CD14-positive monocyte (primary cell): Measurements from ENCODE around the gene PTX3. TPM values are rescaled to one million over a fixed set of nuclear protein-coding genes. Genes with fewer than 3 reads are reported as not detected.

Experiments
- DNase-seq, 3 donors: peaks; one replicate each; pipeline ENCODE4 v3.0.0-alpha.2; 2011 to 2022
- H2AFZ ChIP-seq: 2 replicates; pipeline ENCODE4 v1.6.0; 2012; ENCODE audit warnings: mild to moderate bottlenecking, low read depth, low read length, inconsistent platforms; ENCODE audit not compliant: insufficient read depth, poor library complexity, severe bottlenecking
- H3K27ac ChIP-seq, 2 donors: 1 replicate in 1 of 2; 2 replicates in 1 of 2; pipeline ENCODE4 v1.5.1; 2012 to 2013; ENCODE audit warnings: low read length in 2 of 2, control low read depth in 1 of 2, inconsistent platforms in 1 of 2, low read depth in 1 of 2, mild to moderate bottlenecking in 1 of 2
- H3K27me3 ChIP-seq, 2 donors: one replicate each; pipeline versions ENCODE4 v1.6.0 to v1.6.1; 2011 to 2013; ENCODE audit warnings: low read length in 2 of 2; ENCODE audit not compliant: control insufficient read depth in 2 of 2, insufficient read depth in 2 of 2
- H3K36me3 ChIP-seq, 2 donors: replicated peaks in 1 of 2; 1 replicate in 1 of 2; 2 replicates in 1 of 2; pipeline versions ENCODE4 v1.5.1 to v1.6.1; 2012 to 2013; ENCODE audit warnings: low read length in 2 of 2, control low read depth in 1 of 2, inconsistent platforms in 1 of 2, mild to moderate bottlenecking in 1 of 2; ENCODE audit not compliant: insufficient read depth in 2 of 2, control insufficient read depth in 1 of 2
- H3K4me1 ChIP-seq, 2 donors: 1 replicate in 1 of 2; 2 replicates in 1 of 2; pipeline versions ENCODE4 v1.5.1 to v1.6.1; 2012 to 2013; ENCODE audit warnings: low read length in 2 of 2, control low read depth in 1 of 2, inconsistent platforms in 1 of 2, mild to moderate bottlenecking in 1 of 2, moderate library complexity in 1 of 2; ENCODE audit not compliant: insufficient read depth in 2 of 2, control insufficient read depth in 1 of 2
- H3K4me2 ChIP-seq: replicated peaks from 2 replicates; pipeline ENCODE3; 2012; ENCODE audit warnings: low read length, moderate library complexity, mild to moderate bottlenecking; ENCODE audit not compliant: poor library complexity, severe bottlenecking; ENCODE audit errors: extremely low read depth
- H3K4me3 ChIP-seq, 3 experiments: fragments of 200-600 bp in 1 of 3; sonication (generic) in 1 of 3; replicated peaks in 1 of 3; 1 replicate in 2 of 3; 2 replicates in 1 of 3; pipeline ENCODE4 v1.5.1; 2011 to 2013; ENCODE audit warnings: low read length in 3 of 3, mild to moderate bottlenecking in 3 of 3, control low read depth in 2 of 3, low read depth in 2 of 3, inconsistent platforms in 1 of 3, moderate library complexity in 1 of 3
- H3K79me2 ChIP-seq: 2 replicates; pipeline ENCODE4 v1.6.0; 2012; ENCODE audit warnings: mild to moderate bottlenecking, control low read depth, inconsistent platforms, low read length, moderate library complexity; ENCODE audit not compliant: insufficient read depth
- H3K9ac ChIP-seq: 2 replicates; pipeline ENCODE4 v1.6.0; 2017; ENCODE audit warnings: low read length, mild to moderate bottlenecking; ENCODE audit not compliant: insufficient read depth, poor library complexity, severe bottlenecking
- H3K9me3 ChIP-seq, 2 donors: replicated peaks in 1 of 2; 1 replicate in 1 of 2; 2 replicates in 1 of 2; pipeline versions ENCODE4 v1.5.1 to v1.6.1; 2012 to 2013; ENCODE audit warnings: low read length in 2 of 2, control low read depth in 1 of 2; ENCODE audit not compliant: control insufficient read depth in 1 of 2, insufficient read depth in 1 of 2
- H4K20me1 ChIP-seq: 2 replicates; pipeline ENCODE4 v1.6.0; 2012; ENCODE audit warnings: mild to moderate bottlenecking, low read length, control low read depth, moderate library complexity; ENCODE audit not compliant: insufficient read depth
- H3K27ac Mint-ChIP-seq, 7 donors: one replicate each; pipeline ENCODE4 v1.8.0; 2020; ENCODE audit warnings: mild to moderate bottlenecking in 7 of 7, mixed read lengths in 7 of 7, moderate library complexity in 6 of 7, inconsistent platforms in 2 of 7
- H3K27me3 Mint-ChIP-seq, 3 donors: one replicate each; pipeline ENCODE4 v1.8.0; 2021 to 2022; ENCODE audit warnings: low read depth in 3 of 3, mild to moderate bottlenecking in 3 of 3, mixed read lengths in 3 of 3, moderate library complexity in 3 of 3, inconsistent platforms in 1 of 3
- H3K36me3 Mint-ChIP-seq, 2 donors: one replicate each; pipeline ENCODE4 v1.8.0; 2020; ENCODE audit warnings: mixed read lengths in 2 of 2, inconsistent platforms in 1 of 2, mild to moderate bottlenecking in 1 of 2
- H3K4me1 Mint-ChIP-seq: one replicate; pipeline ENCODE4 v1.8.0; 2020; ENCODE audit warnings: mild to moderate bottlenecking, mixed read lengths
- H3K4me3 Mint-ChIP-seq, 2 donors: one replicate each; pipeline ENCODE4 v1.8.0; 2020; ENCODE audit warnings: mild to moderate bottlenecking in 2 of 2, mixed read lengths in 2 of 2, moderate library complexity in 1 of 2
- H3K9me3 Mint-ChIP-seq, 7 donors: one replicate each; pipeline ENCODE4 v1.8.0; 2020 to 2022; ENCODE audit warnings: mixed read lengths in 7 of 7, mild to moderate bottlenecking in 6 of 7, moderate library complexity in 6 of 7, inconsistent platforms in 2 of 7
- WGBS: methylation state at CpG from one replicate; pipeline ENCODE4 v1.1.5; 2013; ENCODE audit warnings: missing lambda C conversion rate; ENCODE audit not compliant: insufficient coverage; 5-methylcytosine and 5-hydroxymethylcytosine counted together
- intact Hi-C, 2 donors: fragments of 100-400 bp; cut with micrococcal nuclease; formaldehyde crosslinking; loops; one replicate each; pipeline versions ENCODE4 v1.15.0 to v1.15.1; 2023
- polyA plus RNA-seq, 3 donors: library from polyadenylated mRNA; depleted of rRNA in 1 of 3; unstranded in 2 of 3; stranded (reverse) in 1 of 3; fragments of 300-500 nt in 2 of 3; fragments of >200 nt in 1 of 3; fragmentation: Illumina TruSeq in 2 of 3; gene quantifications; 1 replicate in 2 of 3; 2 replicates in 1 of 3; pipeline ENCODE4 v1.2.3, GENCODE V29; 2012 to 2021
- TF ChIP-seq, protein P1 (sequence below): fragments of 200-600 bp; IDR thresholded peaks from one replicate; pipeline ENCODE4 v1.8.0; 2022; ENCODE audit warnings: antibody characterized with exemption, mild to moderate bottlenecking

Gene PTX3
- polyA plus RNA-seq, 3 donors: 9.1 to 84.5 (median 10.5) TPM

DNA sequence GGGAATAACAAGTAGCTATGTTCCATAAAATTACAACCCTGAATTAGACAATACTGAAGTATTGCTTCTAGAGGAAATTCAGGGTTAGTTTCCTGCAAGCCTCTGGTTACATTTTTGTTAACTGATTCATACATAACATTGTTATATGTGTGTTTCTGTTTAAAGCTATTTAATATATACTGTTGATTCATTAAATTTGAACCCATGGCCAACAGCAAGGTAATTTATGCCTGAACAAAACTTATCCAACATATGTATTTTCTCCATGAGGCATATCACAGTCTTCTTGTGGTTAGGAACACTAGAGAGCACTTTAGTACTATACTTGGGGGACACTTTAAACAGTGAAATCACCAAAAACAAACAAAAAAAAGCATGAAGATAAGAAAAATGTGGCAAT, 47.7 kb upstream of the PTX3 start:
- Histone ChIP-seq H3K4me3 (no peak overlapping the region), H3K79me2 (no peaks in the 10 kb centered on the region), H3K36me3 (no peaks in the 10 kb centered on the region), H3K9me3 (peaks cover 0 to 7% of the 10 kb centered on the region in 2 donors), H2AFZ (no peak overlapping the region), H3K4me2 (no peak overlapping the region), H3K27ac (no peak overlapping the region), H3K9ac (no peak overlapping the region), H3K4me1 (no peaks in the 10 kb centered on the region), H3K27me3 (no peaks in the 10 kb centered on the region), H4K20me1 (no peaks in the 10 kb centered on the region)
- H3K27ac Mint-ChIP-seq: no peak overlapping the region
- TF ChIP-seq, protein P1, sequence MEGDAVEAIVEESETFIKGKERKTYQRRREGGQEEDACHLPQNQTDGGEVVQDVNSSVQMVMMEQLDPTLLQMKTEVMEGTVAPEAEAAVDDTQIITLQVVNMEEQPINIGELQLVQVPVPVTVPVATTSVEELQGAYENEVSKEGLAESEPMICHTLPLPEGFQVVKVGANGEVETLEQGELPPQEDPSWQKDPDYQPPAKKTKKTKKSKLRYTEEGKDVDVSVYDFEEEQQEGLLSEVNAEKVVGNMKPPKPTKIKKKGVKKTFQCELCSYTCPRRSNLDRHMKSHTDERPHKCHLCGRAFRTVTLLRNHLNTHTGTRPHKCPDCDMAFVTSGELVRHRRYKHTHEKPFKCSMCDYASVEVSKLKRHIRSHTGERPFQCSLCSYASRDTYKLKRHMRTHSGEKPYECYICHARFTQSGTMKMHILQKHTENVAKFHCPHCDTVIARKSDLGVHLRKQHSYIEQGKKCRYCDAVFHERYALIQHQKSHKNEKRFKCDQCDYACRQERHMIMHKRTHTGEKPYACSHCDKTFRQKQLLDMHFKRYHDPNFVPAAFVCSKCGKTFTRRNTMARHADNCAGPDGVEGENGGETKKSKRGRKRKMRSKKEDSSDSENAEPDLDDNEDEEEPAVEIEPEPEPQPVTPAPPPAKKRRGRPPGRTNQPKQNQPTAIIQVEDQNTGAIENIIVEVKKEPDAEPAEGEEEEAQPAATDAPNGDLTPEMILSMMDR: no peak
- no peak for DNase-seq
- no peaks in the 10 kb centered on the region for H3K36me3 Mint-ChIP-seq
- no peak overlapping the region for H3K4me3 Mint-ChIP-seq
- H3K9me3 Mint-ChIP-seq: peaks cover 2 to 7% (median 4%) of the 10 kb centered on the region in 7 donors
- no peaks in the 10 kb centered on the region for H3K4me1 Mint-ChIP-seq
- H3K27me3 Mint-ChIP-seq: peaks cover 1 to 2% (median 1%) of the 10 kb centered on the region in 3 donors
- intact Hi-C loops: no loop called here

DNA sequence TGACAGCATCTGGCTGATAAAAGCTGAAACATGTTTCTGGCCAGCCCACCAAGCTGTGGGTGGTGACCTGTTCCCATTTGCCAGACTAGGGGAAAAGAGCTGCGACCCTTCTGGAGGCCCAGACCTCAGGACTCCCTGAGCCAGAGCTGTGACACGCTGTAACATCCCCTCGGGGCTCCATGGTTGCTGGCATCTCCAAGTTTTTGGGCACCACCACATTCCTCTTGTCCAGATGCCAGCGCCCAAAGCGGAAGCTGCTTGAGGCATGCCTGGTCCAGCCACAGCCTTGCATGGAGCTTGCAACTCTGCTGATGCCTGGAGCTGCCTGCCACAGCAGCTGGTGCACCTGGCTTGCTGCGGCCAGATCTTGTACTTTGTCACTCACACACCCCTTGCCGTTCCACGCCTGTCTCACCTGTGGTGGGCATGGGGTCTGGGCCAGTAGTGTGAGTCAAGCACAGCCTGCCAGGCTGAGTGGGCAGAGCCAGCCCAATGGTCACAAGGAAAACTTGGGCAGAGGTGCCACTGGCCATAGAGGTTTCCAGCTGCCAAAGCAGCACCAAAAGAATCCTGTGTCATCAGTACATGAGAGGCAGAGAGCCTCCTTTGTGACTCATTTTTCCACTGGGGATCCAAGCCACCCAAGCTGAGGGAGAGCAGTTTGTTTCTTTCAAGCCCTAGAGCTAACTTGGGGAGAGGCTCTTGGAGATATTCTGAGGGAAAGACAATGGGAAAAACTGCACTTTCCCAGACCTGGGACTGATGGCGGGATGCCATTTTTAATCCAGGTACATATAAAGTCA, 45.7 kb upstream of the PTX3 start:
- H3K79me2 ChIP-seq: no peaks in the 10 kb centered on the region
- no peak overlapping the region for H3K9ac ChIP-seq
- no peaks in the 10 kb centered on the region for H3K4me1 ChIP-seq
- H2AFZ ChIP-seq: no peak overlapping the region
- H3K9me3 Mint-ChIP-seq: peaks cover 2 to 7% (median 4%) of the 10 kb centered on the region in 7 donors
- TF ChIP-seq, protein P1: no peak
- no peaks in the 10 kb centered on the region for H3K4me1 Mint-ChIP-seq
- H3K27me3 Mint-ChIP-seq: peaks cover 1 to 2% (median 2%) of the 10 kb centered on the region in 3 donors
- H3K36me3 ChIP-seq: no peaks in the 10 kb centered on the region
- no peak overlapping the region for H3K4me2 ChIP-seq
- intact Hi-C loops: no loop called here
- H3K27me3 ChIP-seq: no peaks in the 10 kb centered on the region
- H3K4me3 ChIP-seq: no peak overlapping the region
- no peak overlapping the region for H3K27ac ChIP-seq
- no peak overlapping the region for H3K27ac Mint-ChIP-seq
- H3K36me3 Mint-ChIP-seq: no peaks in the 10 kb centered on the region
- DNase-seq: no peak
- WGBS: 96% methylated on average over 5 of the region's 9 CpGs
- peaks cover 0 to 7% of the 10 kb centered on the region in 2 donors for H3K9me3 ChIP-seq
- H3K4me3 Mint-ChIP-seq: no peak overlapping the region
- H4K20me1 ChIP-seq: no peaks in the 10 kb centered on the region
